Neural cell (in vitro differentiated cells): Measurements from ENCODE around the gene SGCE.

Experiments used
- CTCF ChIP-seq: fragments of 450-650 bp; IDR thresholded peaks from 2 replicates; pipeline ENCODE4 v1.5.1; 2014; ENCODE audit warnings: antibody characterized with exemption, mild to moderate bottlenecking, moderate library complexity; ENCODE audit not compliant: poor library complexity, severe bottlenecking
- EZH2 ChIP-seq: fragments of 200-600, 300-800 bp; shearing (Covaris generic), sonication (generic); IDR thresholded peaks from 2 replicates; pipeline ENCODE4 v1.6.1; 2014; ENCODE audit warnings: antibody characterized with exemption, low read length, borderline replicate concordance, mild to moderate bottlenecking; ENCODE audit not compliant: insufficient read depth, poor library complexity, severe bottlenecking

- TF ChIP-seq EZH2: no peak
- TF ChIP-seq CTCF: no peak
These were observed 64.8 kb downstream of the SGCE start for GRCh38 chr7:94591176-94591575.
